ENCODE measurements around the gene LRCH1. TPM values are rescaled to one million over a fixed set of nuclear protein-coding genes. Genes with fewer than 3 reads are reported as not detected.

Gene LRCH1
- total and polyA plus RNA-seq, 2 donors (not counting 1 experiment from before 2014, with no cell fraction given): 12.0 to 12.4 TPM

DNA sequence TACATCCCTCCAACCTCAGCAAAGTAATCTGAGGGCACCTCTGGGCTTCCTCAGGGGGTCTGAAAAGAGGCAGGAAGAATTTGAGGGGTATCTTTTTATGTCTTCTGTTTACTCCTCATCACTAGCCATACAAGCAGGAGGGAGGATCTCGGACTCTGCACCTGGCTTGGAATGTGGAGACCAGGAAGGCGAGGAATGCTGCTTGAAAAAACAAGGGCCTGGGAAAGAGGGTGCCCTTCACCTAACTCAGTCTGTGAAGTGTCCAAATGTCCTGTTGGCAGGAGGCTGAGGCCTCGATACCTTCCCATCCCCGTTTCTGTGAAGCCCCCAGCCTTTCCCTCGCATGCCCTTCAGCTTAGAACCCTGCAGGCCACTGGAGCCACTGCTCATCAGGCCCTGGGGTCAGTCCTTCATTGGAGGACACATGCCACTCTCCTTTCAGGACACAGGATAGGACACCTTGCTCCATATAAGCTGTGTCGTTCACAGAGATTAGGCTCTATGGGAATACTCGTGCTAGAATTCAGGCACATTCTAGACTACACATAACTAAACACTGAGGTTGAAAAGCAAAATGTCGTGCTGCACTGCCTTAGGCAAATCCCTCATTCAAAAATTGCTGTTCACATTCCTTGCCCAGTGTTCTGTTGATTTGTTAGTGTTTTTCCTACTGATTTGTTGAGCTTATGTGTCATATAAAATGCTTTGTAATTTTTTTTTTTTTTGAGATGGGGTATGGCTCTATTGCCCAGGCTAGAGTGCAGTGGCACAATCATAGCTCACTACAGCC, 194.3 kb downstream of the LRCH1 start:
- Histone ChIP-seq H3K4me1 (ENCODE audit: control insufficient read depth, extremely low read depth, insufficient read depth, low read length) (peaks cover 8% of the 10 kb centered on the region), H2AFZ (ENCODE audit: low read length) (no peak overlapping the region), H3K27me3 (ENCODE audit: control insufficient read depth, insufficient read depth, low read length) (no peaks in the 10 kb centered on the region), H3K4me3 (replicated peaks in 1 of 4; ENCODE audit: control extremely low read depth in 1 of 4, insufficient read depth in 1 of 4, low read depth in 3 of 4, low read length in 4 of 4) (no peak overlapping the region), H3K9ac (ENCODE audit: insufficient read depth, low read length) (no peak overlapping the region), H3K9me3 (ENCODE audit: control insufficient read depth, insufficient read depth, low read depth, low read length) (no peaks in the 10 kb centered on the region), H3K79me2 (ENCODE audit: control insufficient read depth, insufficient read depth, low read length) (no peaks in the 10 kb centered on the region), H3K4me2 (ENCODE audit: extremely low read depth, insufficient read depth, low read length) (no peak overlapping the region), H3K27ac (ENCODE audit: insufficient read depth, low read length) (no peak overlapping the region), H3K36me3 (ENCODE audit: control insufficient read depth, insufficient read depth, low read length) (peaks cover 4% of the 10 kb centered on the region), H4K20me1 (ENCODE audit: control insufficient read depth, extremely low read depth, insufficient read depth, low read length) (no peaks in the 10 kb centered on the region)
- DNase-seq (ENCODE audit: low read depth in 2 of 2): no peak
- no peak for TF ChIP-seq EZH2 (IDR thresholded peaks at IDR 0.05; ENCODE audit: low read length, missing control alignments)
- TF ChIP-seq, protein P1, sequence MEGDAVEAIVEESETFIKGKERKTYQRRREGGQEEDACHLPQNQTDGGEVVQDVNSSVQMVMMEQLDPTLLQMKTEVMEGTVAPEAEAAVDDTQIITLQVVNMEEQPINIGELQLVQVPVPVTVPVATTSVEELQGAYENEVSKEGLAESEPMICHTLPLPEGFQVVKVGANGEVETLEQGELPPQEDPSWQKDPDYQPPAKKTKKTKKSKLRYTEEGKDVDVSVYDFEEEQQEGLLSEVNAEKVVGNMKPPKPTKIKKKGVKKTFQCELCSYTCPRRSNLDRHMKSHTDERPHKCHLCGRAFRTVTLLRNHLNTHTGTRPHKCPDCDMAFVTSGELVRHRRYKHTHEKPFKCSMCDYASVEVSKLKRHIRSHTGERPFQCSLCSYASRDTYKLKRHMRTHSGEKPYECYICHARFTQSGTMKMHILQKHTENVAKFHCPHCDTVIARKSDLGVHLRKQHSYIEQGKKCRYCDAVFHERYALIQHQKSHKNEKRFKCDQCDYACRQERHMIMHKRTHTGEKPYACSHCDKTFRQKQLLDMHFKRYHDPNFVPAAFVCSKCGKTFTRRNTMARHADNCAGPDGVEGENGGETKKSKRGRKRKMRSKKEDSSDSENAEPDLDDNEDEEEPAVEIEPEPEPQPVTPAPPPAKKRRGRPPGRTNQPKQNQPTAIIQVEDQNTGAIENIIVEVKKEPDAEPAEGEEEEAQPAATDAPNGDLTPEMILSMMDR (conservative IDR thresholded peaks at IDR 0.05 in 1 of 2, IDR thresholded peaks at IDR 0.05 in 1 of 2; ENCODE audit: low read depth in 1 of 2, low read length in 2 of 2): no peak

DNA sequence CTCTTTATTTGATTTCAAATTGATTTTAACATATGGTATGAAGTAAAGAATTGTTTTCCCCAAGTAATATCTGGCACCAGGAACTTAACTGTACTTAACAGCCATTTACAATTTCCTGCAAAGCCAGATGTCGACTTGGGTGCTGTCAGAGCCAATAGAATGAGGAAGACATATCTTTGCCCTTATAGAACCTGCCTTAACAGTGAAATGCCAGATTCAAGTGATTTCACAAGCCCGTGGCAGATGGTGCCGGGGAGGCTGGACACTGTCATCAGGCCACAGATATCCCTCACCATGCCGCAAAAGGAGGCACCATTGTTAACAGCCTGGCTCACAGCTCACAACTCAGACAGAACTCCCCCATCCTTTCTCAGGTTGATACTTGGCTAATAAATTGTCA, 195.3 kb downstream of the LRCH1 start:
- Histone ChIP-seq H3K9ac (ENCODE audit: insufficient read depth, low read length) (no peak overlapping the region), H3K79me2 (ENCODE audit: control insufficient read depth, insufficient read depth, low read length) (no peaks in the 10 kb centered on the region), H4K20me1 (ENCODE audit: control insufficient read depth, extremely low read depth, insufficient read depth, low read length) (no peaks in the 10 kb centered on the region), H3K36me3 (ENCODE audit: control insufficient read depth, insufficient read depth, low read length) (peaks cover 4% of the 10 kb centered on the region), H3K9me3 (ENCODE audit: control insufficient read depth, insufficient read depth, low read depth, low read length) (no peaks in the 10 kb centered on the region), H3K4me2 (ENCODE audit: extremely low read depth, insufficient read depth, low read length) (no peak overlapping the region), H3K4me3 (replicated peaks in 1 of 4; ENCODE audit: control extremely low read depth in 1 of 4, insufficient read depth in 1 of 4, low read depth in 3 of 4, low read length in 4 of 4) (no peak overlapping the region), H3K4me1 (ENCODE audit: control insufficient read depth, extremely low read depth, insufficient read depth, low read length) (peaks cover 2% of the 10 kb centered on the region), H3K27me3 (ENCODE audit: control insufficient read depth, insufficient read depth, low read length) (no peaks in the 10 kb centered on the region), H3K27ac (ENCODE audit: insufficient read depth, low read length) (no peak overlapping the region), H2AFZ (ENCODE audit: low read length) (no peak overlapping the region)
- DNase-seq (ENCODE audit: low read depth in 2 of 2): no peak
- TF ChIP-seq EZH2 (IDR thresholded peaks at IDR 0.05; ENCODE audit: low read length, missing control alignments): no peak
- TF ChIP-seq, protein P1 (conservative IDR thresholded peaks at IDR 0.05 in 1 of 2, IDR thresholded peaks at IDR 0.05 in 1 of 2; ENCODE audit: low read depth in 1 of 2, low read length in 2 of 2): no peak

DNA sequence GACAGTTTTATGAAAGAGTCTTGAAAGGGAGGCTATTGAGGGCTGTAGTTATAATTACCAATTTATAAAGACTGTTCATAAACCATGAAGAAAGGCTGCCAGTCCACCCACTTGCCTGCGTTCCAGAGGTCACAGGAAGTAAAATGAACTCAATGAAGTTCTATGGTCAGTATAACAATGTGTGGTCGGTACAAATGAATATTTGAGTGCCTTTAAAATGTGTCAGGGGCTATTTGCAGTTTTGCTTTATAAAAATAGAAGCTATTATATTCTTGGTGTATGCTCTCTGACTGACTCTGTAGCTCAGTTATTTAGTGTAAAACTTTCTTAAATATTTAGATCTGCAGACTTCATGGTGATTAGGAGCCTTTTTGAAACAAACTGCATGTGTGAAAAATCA, 197.0 kb downstream of the LRCH1 start:
- no peak overlapping the region for H3K27ac ChIP-seq (ENCODE audit: insufficient read depth, low read length)
- H3K4me3 ChIP-seq (replicated peaks in 1 of 4; ENCODE audit: control extremely low read depth in 1 of 4, insufficient read depth in 1 of 4, low read depth in 3 of 4, low read length in 4 of 4): no peak overlapping the region
- H3K9ac ChIP-seq (ENCODE audit: insufficient read depth, low read length): no peak overlapping the region
- no peak overlapping the region for H3K4me2 ChIP-seq (ENCODE audit: extremely low read depth, insufficient read depth, low read length)
- H3K79me2 ChIP-seq (ENCODE audit: control insufficient read depth, insufficient read depth, low read length): no peaks in the 10 kb centered on the region
- no peaks in the 10 kb centered on the region for H3K27me3 ChIP-seq (ENCODE audit: control insufficient read depth, insufficient read depth, low read length)
- no peaks in the 10 kb centered on the region for H3K9me3 ChIP-seq (ENCODE audit: control insufficient read depth, insufficient read depth, low read depth, low read length)
- H2AFZ ChIP-seq (ENCODE audit: low read length): no peak overlapping the region
- TF ChIP-seq, protein P1 (conservative IDR thresholded peaks at IDR 0.05 in 1 of 2, IDR thresholded peaks at IDR 0.05 in 1 of 2; ENCODE audit: low read depth in 1 of 2, low read length in 2 of 2): no peak
- no peak for TF ChIP-seq EZH2 (IDR thresholded peaks at IDR 0.05; ENCODE audit: low read length, missing control alignments)
- H3K4me1 ChIP-seq (ENCODE audit: control insufficient read depth, extremely low read depth, insufficient read depth, low read length): no peaks in the 10 kb centered on the region
- H4K20me1 ChIP-seq (ENCODE audit: control insufficient read depth, extremely low read depth, insufficient read depth, low read length): no peaks in the 10 kb centered on the region
- peaks cover 4% of the 10 kb centered on the region for H3K36me3 ChIP-seq (ENCODE audit: control insufficient read depth, insufficient read depth, low read length)
- DNase-seq (ENCODE audit: low read depth in 2 of 2): peak in 1 of 2 donors; percentile 80

All from fibroblast of lung (primary cell).